Measurements from ENCODE around the gene WDR62.
"Not testable (repeated sequence)": the region's sequence is repeated elsewhere in the genome, so short reads cannot be mapped to it uniquely, and the experiment has no call there.

The WDR62 gene

GRCh38 chr19:36040495-36040894, 14.2 kb upstream of the WDR62 start:
- no peak for DNase-seq

- not testable (repeated sequence) for DNase-seq
Observed at GRCh38 chr19:36041092-36041491, 13.6 kb upstream of the WDR62 start.

- no peak for DNase-seq
Observed at GRCh38 chr19:36041831-36042230, 12.9 kb upstream of the WDR62 start.

- no peak for DNase-seq
Observed at GRCh38 chr19:36043952-36044351, 10.7 kb upstream of the WDR62 start.

GRCh38 chr19:36046443-36047050, 8.2 kb upstream of the WDR62 start:
- no peak for DNase-seq

- no peak for DNase-seq
Observed at GRCh38 chr19:36047835-36048234, 6.9 kb upstream of the WDR62 start.

- DNase-seq = no peak
Observed at GRCh38 chr19:36049080-36049698, 5.5 kb upstream of the WDR62 start.

GRCh38 chr19:36051236-36051635, 3.5 kb upstream of the WDR62 start:
- DNase-seq = no peak

- no peak for DNase-seq
Observed at GRCh38 chr19:36051637-36052036, 3.1 kb upstream of the WDR62 start.

GRCh38 chr19:36054119-36054732, 471 bp upstream of the WDR62 start, which contains the start of gene THAP8:
Gene THAP8, minus strand, starts transcription at chr19:36054285. Its CDS starts 68 bp downstream, at chr19:36054217.
- peak; percentile 99 for DNase-seq

- DNase-seq = no peak
Observed at GRCh38 chr19:36058481-36059179, 3.9 kb downstream of the WDR62 start.

- DNase-seq = no peak
Observed at GRCh38 chr19:36059180-36059910, 4.6 kb downstream of the WDR62 start.

GRCh38 chr19:36060430-36060829, 5.7 kb downstream of the WDR62 start:
- DNase-seq = no peak

GRCh38 chr19:36061367-36061766, 6.7 kb downstream of the WDR62 start:
- no peak for DNase-seq

- DNase-seq = no peak
Observed at GRCh38 chr19:36064826-36065225, 10.1 kb downstream of the WDR62 start.

GRCh38 chr19:36067681-36068080, 13.0 kb downstream of the WDR62 start:
- no peak for DNase-seq

- DNase-seq = not testable (repeated sequence)
Observed at GRCh38 chr19:36068810-36069499, 14.3 kb downstream of the WDR62 start.

- DNase-seq = no peak
Observed at GRCh38 chr19:36072081-36072480, 17.4 kb downstream of the WDR62 start.

GRCh38 chr19:36073121-36073876, 18.6 kb downstream of the WDR62 start:
- DNase-seq = no peak

- DNase-seq = no peak
Observed at GRCh38 chr19:36079389-36079945, 24.8 kb downstream of the WDR62 start.

- no peak for DNase-seq
Observed at GRCh38 chr19:36081385-36081784, 26.7 kb downstream of the WDR62 start.
